Activated T-cell treated with anti-CD3 and anti-CD28 coated beads for 48 hours (primary cell): ENCODE results near the gene KLHL22.

Experiments
- DNase-seq: peaks from one replicate; pipeline ENCODE4 v3.0.0-alpha.2; 2020; ENCODE audit warnings: low read depth

Gene KLHL22

GRCh38 chr22:20442485-20443284, 52.9 kb downstream of the KLHL22 start:
- no peak for DNase-seq

GRCh38 chr22:20441631-20442484, 53.7 kb downstream of the KLHL22 start:
- DNase-seq: no peak

DNA sequence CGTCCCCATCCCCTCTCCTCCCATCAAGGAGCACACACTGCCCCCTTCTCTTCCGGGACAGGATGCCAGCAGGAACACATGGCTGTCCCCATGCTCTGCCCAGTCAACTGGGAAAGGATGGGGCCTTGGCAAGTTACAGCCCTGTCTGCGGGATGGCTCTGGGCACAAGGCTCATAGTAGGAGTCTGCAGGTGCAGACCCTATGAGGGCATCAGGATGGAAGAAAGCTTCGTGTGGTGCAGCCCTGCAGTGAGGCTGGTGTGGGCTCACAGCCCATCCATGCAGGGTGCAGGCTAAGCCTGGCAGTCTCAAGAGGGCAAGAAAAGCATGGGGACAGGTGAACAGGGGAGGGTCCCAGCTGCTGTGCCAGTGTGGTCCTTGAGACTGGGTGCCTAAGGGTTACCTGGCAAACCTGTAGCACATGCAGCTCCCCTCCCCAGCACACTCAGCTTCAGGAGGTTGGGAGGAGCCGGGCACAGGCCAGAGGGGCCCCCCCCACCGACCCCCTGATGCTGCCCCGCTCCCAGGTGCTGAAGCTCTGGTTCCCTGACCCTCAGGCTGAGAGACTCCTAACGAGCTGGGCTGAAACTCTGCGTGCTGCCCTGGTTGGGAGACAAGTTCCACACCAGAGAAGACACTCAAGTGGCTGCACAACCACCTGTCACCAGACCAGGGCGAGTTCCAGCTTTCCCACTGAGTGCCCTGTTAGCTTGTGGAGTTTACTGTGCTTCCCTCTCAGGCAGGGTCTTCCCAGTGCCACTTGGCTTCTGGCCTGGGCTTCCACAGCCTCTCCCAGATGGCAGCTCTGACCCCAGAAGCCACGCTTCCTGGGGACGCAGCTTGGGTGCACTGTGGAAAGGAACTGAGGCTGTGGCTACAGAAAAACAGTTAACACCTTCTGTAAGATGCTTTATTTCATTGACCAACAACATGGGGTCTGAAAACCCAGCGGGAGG, 54.7 kb downstream of the KLHL22 start:
- no peak for DNase-seq

DNA sequence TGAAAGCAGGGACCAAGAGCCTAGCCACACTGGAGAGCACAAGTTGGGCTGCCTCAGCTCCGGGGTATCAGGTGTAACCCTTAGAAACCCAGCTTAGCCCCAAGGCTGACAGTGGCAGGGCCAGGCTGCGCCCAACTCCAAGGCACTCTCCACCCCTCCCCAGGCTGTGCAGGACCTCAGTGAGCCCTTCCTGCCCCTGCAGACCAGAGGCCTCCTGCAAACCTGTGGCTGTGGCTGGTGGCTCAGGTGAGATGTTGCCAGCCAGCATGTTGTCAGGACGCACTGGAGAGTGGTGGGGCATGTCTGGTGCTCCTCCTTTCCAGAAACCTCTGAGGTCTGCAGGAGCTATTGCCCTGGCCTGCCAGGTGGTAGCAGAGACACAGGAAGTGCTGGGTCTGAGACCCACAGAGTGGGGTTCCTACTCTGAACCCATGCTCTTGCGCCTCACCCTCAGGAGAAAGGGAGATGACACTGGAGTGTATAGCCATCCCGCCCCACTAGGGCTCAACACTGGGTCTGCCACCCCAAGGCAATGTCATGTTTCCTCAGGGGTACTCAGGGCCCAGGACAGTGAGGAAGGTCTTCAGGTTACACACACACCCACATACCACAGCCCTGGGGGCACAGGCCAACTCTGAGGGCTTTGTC, 55.5 kb downstream of the KLHL22 start:
- no peak for DNase-seq

- no peak for DNase-seq
Observed at GRCh38 chr22:20439556-20439927, 56.1 kb downstream of the KLHL22 start.

DNA sequence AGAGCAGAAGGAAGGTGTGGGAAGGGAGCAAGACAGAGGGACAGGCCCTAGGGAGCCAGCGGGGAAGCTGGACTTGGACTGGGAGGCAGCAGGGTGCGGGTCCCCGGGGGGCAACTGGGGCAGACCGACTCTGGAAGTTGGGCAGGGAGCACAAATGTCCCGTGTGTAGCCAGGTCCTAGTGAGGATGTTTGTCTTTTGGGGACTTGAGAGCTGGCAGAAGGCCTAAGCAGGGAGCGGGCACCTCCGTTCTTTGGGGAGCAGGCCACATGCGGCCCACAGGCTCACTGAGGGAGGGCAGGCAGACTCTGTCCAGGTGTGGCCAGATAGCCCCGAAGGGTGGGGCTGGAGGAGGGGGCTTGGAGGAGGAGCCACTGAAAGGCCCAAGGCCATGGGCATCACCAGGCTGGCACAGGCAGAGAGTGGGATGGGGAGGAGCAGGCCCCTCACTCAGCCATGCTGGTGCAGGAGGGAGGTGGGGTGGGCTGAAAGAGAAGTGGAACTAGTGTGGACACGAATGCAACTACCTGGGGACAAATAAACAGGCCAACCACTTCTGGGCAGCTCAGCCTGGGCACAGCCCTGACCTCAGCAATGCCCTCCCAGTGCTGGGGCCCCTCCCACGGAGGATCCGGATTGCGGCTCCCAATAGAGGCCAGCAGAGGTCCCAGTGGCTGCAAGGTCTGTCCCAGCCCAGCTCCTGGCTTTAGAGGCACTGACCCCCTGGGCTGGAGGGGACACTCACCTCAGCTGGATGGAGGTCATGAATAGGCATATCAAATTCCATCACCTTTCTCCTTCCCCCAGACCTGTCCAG, 56.7 kb downstream of the KLHL22 start:
- no peak for DNase-seq

DNA sequence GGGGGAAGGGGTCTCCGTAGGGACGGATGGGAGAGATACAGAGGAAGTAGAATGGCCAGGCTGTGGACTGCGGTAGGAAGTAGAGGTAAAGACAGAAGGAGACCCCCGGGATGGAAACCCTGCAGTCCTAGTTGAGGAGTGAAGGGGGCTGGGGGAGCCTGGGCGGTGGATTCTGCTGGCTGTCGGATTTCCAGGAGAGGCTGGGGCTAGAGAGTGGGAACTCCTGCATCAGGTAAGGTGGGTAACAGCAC, 57.2 kb downstream of the KLHL22 start:
- no peak for DNase-seq

GRCh38 chr22:20437613-20438426, 57.8 kb downstream of the KLHL22 start, which contains the start of gene SCARF2:
SCARF2 (minus strand) TSS chr22:20437825; CDS start chr22:20437754, 71 bp downstream.
- DNase-seq: no peak

GRCh38 chr22:20436768-20437612, 58.6 kb downstream of the KLHL22 start:
- DNase-seq: no peak

GRCh38 chr22:20436307-20436767, 59.3 kb downstream of the KLHL22 start:
- no peak for DNase-seq

- DNase-seq: no peak
Observed at GRCh38 chr22:20435436-20436306, 59.9 kb downstream of the KLHL22 start.

- DNase-seq: no peak
Observed at GRCh38 chr22:20434773-20435172, 60.8 kb downstream of the KLHL22 start.

DNA sequence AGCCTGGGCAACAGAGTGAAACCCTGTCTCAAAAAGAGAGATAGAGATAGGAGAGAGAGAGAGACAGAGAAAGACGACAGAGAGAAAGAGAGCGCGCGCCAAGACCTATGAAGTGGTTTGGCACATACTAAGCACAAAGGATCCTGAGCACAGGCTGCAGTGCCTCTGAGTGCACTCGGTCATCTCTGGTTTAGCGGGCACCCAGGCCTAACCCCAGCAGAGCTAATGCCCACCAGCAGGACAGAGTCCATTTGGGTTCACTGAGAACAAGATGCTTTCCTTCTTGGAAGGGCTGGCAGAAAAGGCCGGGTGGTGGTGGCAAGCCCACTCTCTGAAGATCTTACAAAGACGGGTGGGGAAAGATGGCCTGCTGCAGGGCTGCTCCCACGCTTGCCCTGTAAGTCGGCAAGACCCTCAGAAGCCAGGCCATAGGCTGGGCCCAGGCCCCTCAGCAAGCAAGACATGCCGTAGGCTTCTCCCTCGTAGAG, 61.3 kb downstream of the KLHL22 start:
- no peak for DNase-seq

DNA sequence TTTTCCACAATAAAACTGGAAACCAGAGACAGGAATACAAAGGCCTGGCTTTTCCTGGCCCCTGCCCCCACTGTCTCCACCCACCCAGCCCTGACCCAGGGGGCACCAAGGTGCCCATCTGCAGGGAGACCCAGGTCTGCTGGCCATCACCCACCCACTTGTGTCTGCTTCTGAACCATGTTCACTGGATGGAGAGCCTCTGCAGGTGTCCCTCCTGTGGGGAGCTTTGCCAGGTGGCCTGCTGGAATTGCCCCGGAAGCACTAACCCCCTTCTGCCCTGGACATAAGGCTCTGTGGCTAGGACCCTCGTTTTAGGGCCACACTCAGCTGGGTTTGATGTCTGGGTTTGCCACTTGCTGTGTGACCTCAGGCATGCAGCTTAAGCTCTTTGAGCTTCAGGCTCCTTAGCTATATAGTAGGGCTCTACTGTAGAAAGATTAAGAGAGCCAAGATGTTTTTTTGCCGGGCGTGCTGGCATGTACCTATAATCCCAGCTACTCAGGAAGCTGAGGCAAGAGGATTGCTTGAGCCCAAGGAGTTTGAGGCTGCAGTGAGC, 61.8 kb downstream of the KLHL22 start:
- DNase-seq: no peak

DNA sequence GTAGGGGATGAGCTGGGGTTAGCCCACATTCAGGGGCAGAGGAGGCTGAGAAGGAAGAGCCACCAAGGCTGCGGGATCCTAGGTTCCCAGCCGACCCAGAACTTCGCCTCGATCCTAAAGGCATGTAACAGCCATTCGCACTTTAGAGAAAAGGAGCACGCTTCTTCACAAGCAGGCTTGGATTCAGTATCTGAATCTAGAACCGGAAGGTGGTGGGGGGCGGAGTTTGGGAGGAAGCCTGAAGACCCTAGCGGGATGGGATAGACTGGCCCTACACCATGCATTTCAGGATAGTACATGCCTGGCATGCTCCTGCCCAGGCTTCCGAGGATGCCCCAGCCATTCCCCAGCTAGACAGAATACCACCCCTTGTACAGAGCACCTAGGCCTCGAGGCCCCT, 62.4 kb downstream of the KLHL22 start:
- no peak for DNase-seq

DNA sequence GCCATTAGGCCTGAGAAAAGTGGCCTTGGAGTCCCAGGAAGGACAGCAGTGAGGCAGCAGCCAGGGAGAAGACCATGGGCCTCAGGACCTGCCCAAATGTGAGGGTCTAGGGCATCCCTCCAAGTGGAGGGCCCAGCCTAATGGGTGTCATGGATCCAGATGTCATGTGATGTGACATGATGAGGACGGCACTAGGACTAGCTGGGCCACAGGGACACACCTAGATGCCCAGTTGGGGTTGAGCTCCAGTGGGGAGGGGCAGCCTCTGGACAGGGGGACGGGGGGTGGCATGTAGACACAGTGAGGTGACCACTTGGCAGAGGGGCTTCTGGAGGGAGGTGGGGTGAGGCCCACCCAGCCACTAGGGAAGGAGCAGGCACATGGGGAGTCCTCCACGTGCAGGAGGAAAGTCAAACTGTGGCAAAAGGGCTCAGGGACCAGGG, 63.3 kb downstream of the KLHL22 start:
- DNase-seq: no peak

GRCh38 chr22:20431511-20432192, 63.9 kb downstream of the KLHL22 start:
- DNase-seq: no peak
